Upper lobe of right lung (tissue), 1 donor: ENCODE data around the gene SUB1. TPM values are rescaled to one million over a fixed set of nuclear protein-coding genes. Genes with fewer than 3 reads are reported as not detected.
"Not testable (repeated sequence)": the region's sequence is repeated elsewhere in the genome, so short reads cannot be mapped to it uniquely, and the experiment has no call there.

Experiments
- ATAC-seq: fragments of 200-7000 bp; cut with Tn5 transposase; one replicate; pipeline ENCODE4 v1.9.1; 2020; ENCODE audit warnings: mild to moderate bottlenecking, moderate library complexity
- DNase-seq: peaks from one replicate; pipeline ENCODE4 v3.0.0-alpha.2; 2020
- H3K27ac ChIP-seq: fragments of 200-600 bp; one replicate; pipeline ENCODE4 v1.8.0; 2022
- H3K27me3 ChIP-seq: fragments of 200-600 bp; one replicate; pipeline ENCODE4 v1.8.0; 2022; ENCODE audit warnings: mild to moderate bottlenecking
- H3K36me3 ChIP-seq: fragments of 200-600 bp; one replicate; pipeline ENCODE4 v1.8.0; 2022
- H3K4me1 ChIP-seq: fragments of 200-600 bp; one replicate; pipeline ENCODE4 v1.8.0; 2022
- H3K4me3 ChIP-seq: fragments of 200-600 bp; one replicate; pipeline ENCODE4 v1.8.0; 2022; ENCODE audit warnings: mild to moderate bottlenecking
- H3K9me3 ChIP-seq: fragments of 200-600 bp; one replicate; pipeline ENCODE4 v1.8.0; 2022
- CTCF ChIP-seq: fragments of 200-600 bp; IDR thresholded peaks from one replicate; pipeline ENCODE4 v1.8.0; 2022; ENCODE audit warnings: antibody characterized with exemption
- intact Hi-C: fragments of 100-400 bp; cut with DNase I; formaldehyde crosslinking; loops from one replicate; pipeline ENCODE4 v1.11.0; 2022
- total RNA-seq: library from RNA; stranded (reverse); fragmentation: NEBNext Ultra II Directional; extraction: Animal tissue kit (Norgen Biotek cat#: 25700); gene quantifications from one replicate; pipeline ENCODE4 v1.2.1, GENCODE V29; 2021
- donor health status: DM: no; HTN: yes; CAD: no; lungs with severe emphysema.

SUB1 gene
- total RNA-seq, 1 donor from 2014 or later: 142 TPM

- H3K4me3 ChIP-seq: no peak overlapping the region
- no peak for DNase-seq
- intact Hi-C loops: no loop called here
- H3K36me3 ChIP-seq: no peaks in the 10 kb centered on the region
- H3K9me3 ChIP-seq: no peaks in the 10 kb centered on the region
- no peaks in the 10 kb centered on the region for H3K27me3 ChIP-seq
- TF ChIP-seq CTCF: no peak
- no peak overlapping the region for H3K27ac ChIP-seq
- ATAC-seq: peak; percentile 48
- no peaks in the 10 kb centered on the region for H3K4me1 ChIP-seq
Measured at GRCh38 chr5:32628049-32628844, 42.9 kb downstream of the SUB1 start.

GRCh38 chr5:32630867-32631491, 45.6 kb downstream of the SUB1 start:
- ATAC-seq: no peak
- intact Hi-C loops: no loop called here
- H3K4me3 ChIP-seq: no peak overlapping the region
- H3K4me1 ChIP-seq: no peaks in the 10 kb centered on the region
- TF ChIP-seq CTCF: no peak
- no peak for DNase-seq
- no peaks in the 10 kb centered on the region for H3K27me3 ChIP-seq
- H3K27ac ChIP-seq: no peak overlapping the region
- H3K9me3 ChIP-seq: no peaks in the 10 kb centered on the region
- no peaks in the 10 kb centered on the region for H3K36me3 ChIP-seq

- H3K27ac ChIP-seq, H3K9me3 ChIP-seq, H3K4me3 ChIP-seq, DNase-seq, H3K27me3 ChIP-seq, ATAC-seq, H3K36me3 ChIP-seq, intact Hi-C loops, H3K4me1 ChIP-seq: not testable (repeated sequence)
Measured at GRCh38 chr5:32633017-32633416, 47.7 kb downstream of the SUB1 start.

- ATAC-seq: no peak
Measured at GRCh38 chr5:32638309-32638708, 53.0 kb downstream of the SUB1 start.

GRCh38 chr5:32639943-32640342, 54.6 kb downstream of the SUB1 start:
- intact Hi-C loops: no loop called here
- Histone ChIP-seq H3K27me3 (no peaks in the 10 kb centered on the region), H3K27ac (no peak overlapping the region), H3K9me3 (no peaks in the 10 kb centered on the region), H3K36me3 (no peaks in the 10 kb centered on the region), H3K4me1 (no peaks in the 10 kb centered on the region), H3K4me3 (no peak overlapping the region)
- ATAC-seq (peak; percentile 58), DNase-seq (no peak)
- no peak for TF ChIP-seq CTCF

More at GRCh38 chr5:32638309-32638708, 53.0 kb downstream of the SUB1 start:
- Histone ChIP-seq H3K9me3 (no peaks in the 10 kb centered on the region), H3K36me3 (no peaks in the 10 kb centered on the region), H3K4me1 (no peaks in the 10 kb centered on the region), H3K27ac (no peak overlapping the region), H3K4me3 (no peak overlapping the region), H3K27me3 (no peaks in the 10 kb centered on the region)
- intact Hi-C loops: no loop called here
- no peak for DNase-seq
- no peak for TF ChIP-seq CTCF

GRCh38 chr5:32642276-32643002, 57.1 kb downstream of the SUB1 start:
- H3K27ac ChIP-seq: no peak overlapping the region
- H3K4me3 ChIP-seq: no peak overlapping the region
- no peaks in the 10 kb centered on the region for H3K9me3 ChIP-seq
- no peaks in the 10 kb centered on the region for H3K4me1 ChIP-seq
- H3K36me3 ChIP-seq: no peaks in the 10 kb centered on the region
- intact Hi-C loops: no loop called here
- no peaks in the 10 kb centered on the region for H3K27me3 ChIP-seq
- TF ChIP-seq CTCF: no peak
- ATAC-seq: peak; percentile 62
- no peak for DNase-seq
